HepG2 (cell line): ENCODE measurements around the gene NYNRIN. TPM values are rescaled to one million over a fixed set of nuclear protein-coding genes. Genes with fewer than 3 reads are reported as not detected.
A peak's percentile ranks its signal among the peaks of the same experiment; 100 is the strongest.

ENCODE experiments used
- BCLAF1 ChIP-seq: fragments of 450-650 bp; IDR thresholded peaks from 2 replicates; pipeline ENCODE4 v1.6.1; 2017; ENCODE audit warnings: mild to moderate bottlenecking
- MEIS1 ChIP-seq: sonication (generic); formaldehyde crosslinking; IDR thresholded peaks from 2 replicates; pipeline ENCODE4 v1.9.0; 2021; ENCODE audit warnings: mild to moderate bottlenecking, missing genetic modification reagents, moderate library complexity, borderline replicate concordance
- NFIC ChIP-seq: IDR thresholded peaks from 2 replicates; pipeline ENCODE4 v1.6.1; 2012; ENCODE audit warnings: mild to moderate bottlenecking, low read length, inconsistent platforms
- PRDM10 ChIP-seq: sonication (generic); formaldehyde crosslinking; IDR thresholded peaks from 2 replicates; pipeline ENCODE4 v1.4.0; 2020; ENCODE audit warnings: low read depth, missing genetic modification reagents
- RFXANK ChIP-seq: IDR thresholded peaks from 2 replicates; pipeline ENCODE4 v1.6.1; 2016
- SIX1 ChIP-seq: sonication (generic); formaldehyde crosslinking; IDR thresholded peaks from 2 replicates; pipeline ENCODE4 v1.4.0; 2020; ENCODE audit warnings: missing genetic modification reagents, borderline replicate concordance
- SOX13 ChIP-seq, 3 experiments: fragments of 450-650 bp in 1 of 3; sonication (generic) in 1 of 3; formaldehyde crosslinking in 1 of 3; IDR thresholded peaks in 2 of 3; conservative IDR thresholded peaks in 1 of 3; 2 replicates each; pipeline versions ENCODE4 v1.5.0 to v1.6.1; 2016 to 2020; ENCODE audit warnings: antibody characterized with exemption in 1 of 3, mild to moderate bottlenecking in 1 of 3, missing compliant biosample characterization in 1 of 3, missing genetic modification reagents in 1 of 3, moderate library complexity in 1 of 3
- SP4 ChIP-seq: sonication (generic); formaldehyde crosslinking; IDR thresholded peaks from 2 replicates; pipeline ENCODE4 v1.8.1; 2023; ENCODE audit warnings: mild to moderate bottlenecking, missing genetic modification reagents
- TBX2 ChIP-seq: sonication (generic); formaldehyde crosslinking; IDR thresholded peaks from 2 replicates; pipeline ENCODE4 v1.5.0; 2020; ENCODE audit warnings: missing genetic modification reagents, mild to moderate bottlenecking, borderline replicate concordance
- TSC22D2 ChIP-seq: sonication (generic); formaldehyde crosslinking; IDR thresholded peaks from 2 replicates; pipeline ENCODE4 v1.5.1; 2020; ENCODE audit warnings: missing genetic modification reagents, mild to moderate bottlenecking, borderline replicate concordance
- ZBTB43 ChIP-seq: sonication (generic); formaldehyde crosslinking; conservative IDR thresholded peaks from 2 replicates; pipeline ENCODE4 v1.4.0; 2020; ENCODE audit warnings: missing genetic modification reagents
- ZNF382 ChIP-seq: sonication (generic); formaldehyde crosslinking; IDR thresholded peaks from 2 replicates; pipeline ENCODE4 v1.5.0; 2020; ENCODE audit warnings: missing genetic modification reagents, mild to moderate bottlenecking, borderline replicate concordance
- ZNF513 ChIP-seq: sonication (generic); formaldehyde crosslinking; conservative IDR thresholded peaks from 2 replicates; pipeline ENCODE4 v1.5.0; 2020; ENCODE audit warnings: missing genetic modification reagents
- ZNF597 ChIP-seq: sonication (generic); formaldehyde crosslinking; IDR thresholded peaks from 2 replicates; pipeline ENCODE4 v1.5.0; 2020; ENCODE audit warnings: missing genetic modification reagents
- ZNF616 ChIP-seq: sonication (generic); formaldehyde crosslinking; IDR thresholded peaks from 2 replicates; pipeline ENCODE4 v1.5.0; 2020; ENCODE audit warnings: low read depth, mild to moderate bottlenecking, missing genetic modification reagents
- polyA plus RNA-seq, 8 experiments: library from polyadenylated mRNA; depleted of rRNA in 3 of 8; stranded (reverse) in 7 of 8; unstranded in 1 of 8; fragments of >200 nt; fragmentation: Illumina TruSeq in 4 of 8; extraction: Trizol in 4 of 8; gene quantifications; 2 replicates each; pipeline versions ENCODE4 v1.2.1 to v1.2.3, GENCODE V29; 2011 to 2016; ENCODE audit warnings: low read depth in 4 of 8, missing spikeins in 1 of 8, mixed read lengths in 1 of 8; ENCODE audit not compliant: insufficient read depth in 1 of 8
- total RNA-seq, 5 experiments: library from RNA; depleted of rRNA; stranded (reverse); fragments of >200 nt; fragmentation: Illumina TruSeq; extraction: Trizol; gene quantifications; 2 replicates each; pipeline ENCODE4 v1.2.3, GENCODE V29; 2016; ENCODE audit warnings: low read depth in 1 of 5

The NYNRIN gene
- total and polyA plus RNA-seq, 2 of the 13 experiments (the other 11 are each of a cell fraction or from before 2014, with no cell fraction given) = 0.63 to 1.1 TPM

GRCh38 chr14:24431569-24432258 is 32.9 kb downstream of the NYNRIN start (continued):
- TF ChIP-seq SOX13 (IDR thresholded peaks at IDR 0.05) (no peak), SOX13 (CRISPR knock-in tag; conservative IDR thresholded peaks at IDR 0.05 in 1 of 2, IDR thresholded peaks at IDR 0.05 in 1 of 2) (peak; percentile 18 to 57; a peak in 2 of 4 replicates), ZNF513 (CRISPR knock-in tag) (no peak; the same call in 1 of the 2 replicates), NFIC (no peak), RFXANK (no peak), ZNF597 (CRISPR knock-in tag) (no peak), SIX1 (CRISPR knock-in tag) (no peak), TSC22D2 (CRISPR knock-in tag) (peak; percentile 79; the same call in 1 of the 2 replicates), MEIS1 (CRISPR knock-in tag) (no peak; the same call in 1 of the 2 replicates), BCLAF1 (no peak), SP4 (CRISPR knock-in tag) (no peak), ZNF616 (CRISPR knock-in tag) (peak; percentile 20; the same call in 1 of the 2 replicates), PRDM10 (CRISPR knock-in tag) (peak; percentile 62; the same call in 1 of the 2 replicates), TBX2 (CRISPR knock-in tag) (peak; percentile 43; the same call in 1 of the 2 replicates), ZBTB43 (no peak), ZNF382 (CRISPR knock-in tag) (no peak)
